GM18499 (cell line): Measurements from ENCODE around the gene TBCD.

Source experiments
- ATAC-seq: cut with Tn5 transposase; IDR thresholded peaks from one replicate; pipeline ENCODE4 v1.9.1; 2021; ENCODE audit warnings: moderate number of reproducible peaks; ENCODE audit not compliant: insufficient read depth, unreplicated experiment

The TBCD gene

DNA sequence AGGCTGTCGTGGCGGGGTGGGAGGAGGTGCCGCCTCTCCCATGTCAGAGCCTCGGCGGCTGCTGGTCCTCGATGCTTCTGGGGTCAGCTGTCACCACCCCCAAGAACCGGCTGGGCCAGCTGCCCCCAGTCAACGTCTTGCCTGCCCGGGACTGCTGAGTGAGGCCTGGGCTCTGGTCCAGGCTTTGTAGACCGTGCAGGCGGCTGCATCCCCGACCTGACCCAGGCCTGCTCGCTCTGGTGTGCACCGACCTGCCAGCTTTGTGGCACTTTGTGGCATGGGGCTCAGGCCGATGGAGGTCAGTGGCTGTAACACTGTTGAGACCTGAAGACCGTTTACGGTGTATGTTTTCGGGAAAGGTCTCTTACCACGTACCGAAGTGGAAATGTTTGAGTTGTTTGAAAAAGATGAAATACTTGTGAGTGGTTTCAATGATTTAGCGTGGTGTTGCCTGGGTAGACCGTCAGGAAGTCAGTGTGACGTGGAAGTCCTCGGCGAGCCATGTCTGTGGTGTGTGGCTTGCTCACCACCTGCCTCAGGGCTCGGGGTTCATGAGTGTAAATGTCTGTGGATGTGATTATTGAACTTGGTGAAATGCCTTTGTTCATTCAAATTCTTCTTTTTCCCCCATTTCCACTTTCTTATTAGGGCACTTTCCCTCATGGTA is 141.2 kb downstream of the TBCD start:
- no peak for ATAC-seq

DNA sequence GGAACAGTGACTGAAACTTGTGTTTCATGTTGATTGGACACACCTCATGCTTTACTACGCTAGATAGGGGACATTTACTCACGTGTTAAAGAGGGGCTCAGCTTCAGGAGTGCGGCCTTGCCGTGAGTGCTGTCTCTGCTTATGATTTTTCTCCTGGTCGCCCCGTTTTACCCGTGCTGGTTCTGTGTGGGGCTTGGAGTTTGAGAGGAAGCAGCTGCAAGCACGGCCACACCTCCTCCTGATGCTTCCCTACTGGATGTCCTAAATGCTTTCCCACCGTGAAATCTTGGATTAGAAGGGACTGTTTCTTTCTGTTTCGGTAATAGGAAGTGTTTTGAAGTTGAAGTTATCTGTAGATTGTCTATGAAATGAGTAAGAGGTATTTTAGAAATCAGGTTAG is 141.9 kb downstream of the TBCD start:
- ATAC-seq, result no peak

DNA sequence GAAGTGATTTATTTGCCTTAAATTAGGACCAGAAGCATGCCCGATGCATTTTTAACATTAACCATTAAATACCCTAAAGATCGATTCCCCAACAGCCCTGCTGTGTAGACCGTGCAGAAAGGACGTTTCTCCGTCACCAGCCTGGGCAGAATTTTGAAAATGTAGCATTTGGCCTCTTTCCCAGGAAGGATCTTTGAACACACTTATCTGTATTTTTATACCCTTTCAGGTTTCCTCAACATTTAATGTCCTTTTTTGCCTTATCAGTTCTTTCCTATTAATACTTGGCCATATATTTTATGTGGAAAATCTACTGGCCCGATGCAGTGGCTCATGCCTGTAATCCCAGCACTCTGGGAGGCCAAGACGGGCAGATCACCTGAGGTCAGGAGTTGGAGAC is 142.5 kb downstream of the TBCD start:
- ATAC-seq, result no peak

DNA sequence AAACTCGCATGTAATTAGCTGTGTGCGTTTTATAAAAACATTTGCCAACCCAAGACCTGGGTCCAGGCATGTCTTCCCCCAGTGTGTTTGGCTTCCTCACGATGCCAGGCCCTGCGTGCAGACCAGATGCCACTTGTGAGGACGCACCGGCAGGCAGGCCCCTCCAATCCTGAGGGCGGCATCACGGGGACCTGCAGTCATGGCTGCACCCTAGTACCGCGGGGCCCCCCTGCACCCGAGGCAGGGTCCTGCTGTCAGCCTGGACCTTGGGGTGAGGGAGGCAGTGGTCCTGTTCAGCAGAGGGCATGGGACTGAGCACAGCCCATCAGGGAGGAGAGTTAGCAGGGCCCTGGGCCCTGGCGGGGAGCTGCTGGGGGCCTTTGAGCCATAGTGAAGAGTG is 143.2 kb downstream of the TBCD start:
- no peak for ATAC-seq

DNA sequence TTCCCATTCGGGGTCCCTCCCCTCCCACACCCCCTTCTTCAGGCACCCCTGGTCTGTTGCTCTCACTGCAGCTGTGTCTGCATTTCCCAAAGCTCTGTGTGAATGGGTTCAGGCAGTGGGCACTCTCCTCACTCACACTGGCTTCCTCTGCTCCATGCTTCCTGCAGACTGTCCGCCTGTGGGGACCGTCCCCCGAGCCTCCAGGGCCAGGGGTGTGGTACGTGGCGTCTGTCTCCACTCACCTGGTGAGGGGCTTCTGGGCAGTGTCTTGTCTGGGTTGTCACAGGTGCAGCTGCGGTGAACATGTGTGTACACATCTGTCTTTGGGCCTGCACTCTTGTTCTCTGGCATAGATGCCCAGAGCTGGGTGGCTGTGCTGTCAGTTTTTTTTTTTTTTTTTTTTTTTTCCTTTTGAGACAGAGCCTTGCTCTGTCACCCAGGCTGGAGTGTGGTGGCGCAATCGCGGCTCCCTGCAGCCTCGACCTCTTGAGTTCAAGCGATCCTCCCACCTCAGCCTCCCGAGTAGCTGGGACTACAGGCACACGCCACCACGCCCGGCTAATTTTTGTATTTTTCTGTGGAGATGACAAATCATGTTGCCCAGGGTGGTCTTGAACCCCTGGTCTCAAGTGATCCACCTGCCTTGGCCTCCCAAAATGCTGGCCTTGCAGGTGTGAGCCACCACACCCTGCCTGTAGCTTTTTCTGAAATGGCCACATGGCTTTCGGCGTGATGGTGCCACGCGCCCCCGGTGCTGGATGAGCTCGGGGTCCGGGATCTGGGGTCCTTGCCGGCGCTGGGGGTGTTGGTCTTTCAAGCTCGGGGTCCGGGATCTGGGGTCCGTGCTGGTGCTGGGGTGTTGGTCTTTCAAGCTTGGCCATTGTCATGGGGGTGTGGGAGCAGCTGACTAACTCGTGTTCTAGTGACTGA is 144.5 kb downstream of the TBCD start:
- ATAC-seq, result no peak

DNA sequence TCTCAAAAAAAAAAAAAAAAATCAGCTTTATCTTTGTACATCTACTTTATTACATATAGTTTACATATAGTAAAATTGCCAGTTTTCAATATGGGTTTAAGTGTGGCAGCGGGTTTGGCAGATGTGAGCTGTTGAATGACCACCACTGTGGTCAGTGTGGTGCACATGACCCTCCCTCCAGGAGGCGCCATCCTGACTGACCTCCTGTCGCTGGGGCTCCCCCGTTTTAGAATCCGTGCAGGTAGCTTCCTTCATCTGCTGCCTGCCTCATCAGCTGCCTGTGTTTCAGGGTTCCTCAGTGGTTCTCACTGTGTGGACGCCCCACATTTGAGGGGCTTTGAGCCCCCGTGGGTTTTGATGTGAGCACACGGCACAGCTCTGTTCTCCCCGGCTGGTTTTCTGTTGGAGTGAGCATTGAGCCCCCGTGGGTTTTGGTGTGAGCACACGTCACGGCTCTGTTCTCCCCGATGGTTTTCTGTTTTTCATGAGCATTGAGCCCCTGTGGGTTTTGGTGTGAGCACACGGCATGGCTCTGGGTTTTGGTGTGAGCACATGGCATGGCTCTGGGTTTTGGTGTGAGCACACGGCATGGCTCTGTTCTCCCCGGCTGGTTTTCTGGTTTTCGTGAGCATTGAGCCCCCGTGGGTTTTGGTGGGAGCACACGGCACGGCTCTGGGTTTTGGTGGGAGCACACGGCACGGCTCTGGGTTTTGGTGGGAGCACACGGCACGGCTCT is 145.8 kb downstream of the TBCD start:
- no peak for ATAC-seq

DNA sequence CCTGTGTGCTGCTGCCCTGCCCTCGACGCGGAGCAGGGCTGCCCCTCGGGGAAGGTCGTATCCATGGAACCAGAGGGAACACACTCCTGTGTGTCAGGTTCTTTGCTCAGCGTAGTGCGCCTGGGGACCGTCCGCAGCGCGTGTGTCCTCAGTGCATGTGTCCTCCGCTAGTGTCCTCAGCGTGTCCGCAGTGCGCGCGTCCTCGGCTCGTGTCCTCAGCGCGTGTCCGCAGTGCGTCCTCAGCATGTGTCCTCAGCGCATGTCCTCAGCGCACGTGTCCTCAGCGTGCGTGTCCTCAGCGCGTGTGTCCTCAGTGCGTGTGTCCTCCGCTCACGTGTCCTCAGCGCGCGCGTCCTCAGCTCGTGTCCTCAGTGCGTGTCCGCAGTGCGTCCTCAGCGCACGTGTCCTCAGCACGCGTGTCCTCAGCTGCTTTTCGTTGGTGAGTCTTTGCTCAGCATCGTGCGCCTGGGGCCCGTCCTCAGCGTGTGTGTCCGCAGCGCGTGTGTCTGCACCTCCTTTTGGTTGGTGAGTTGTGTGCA is 147.2 kb downstream of the TBCD start:
- no peak for ATAC-seq

DNA sequence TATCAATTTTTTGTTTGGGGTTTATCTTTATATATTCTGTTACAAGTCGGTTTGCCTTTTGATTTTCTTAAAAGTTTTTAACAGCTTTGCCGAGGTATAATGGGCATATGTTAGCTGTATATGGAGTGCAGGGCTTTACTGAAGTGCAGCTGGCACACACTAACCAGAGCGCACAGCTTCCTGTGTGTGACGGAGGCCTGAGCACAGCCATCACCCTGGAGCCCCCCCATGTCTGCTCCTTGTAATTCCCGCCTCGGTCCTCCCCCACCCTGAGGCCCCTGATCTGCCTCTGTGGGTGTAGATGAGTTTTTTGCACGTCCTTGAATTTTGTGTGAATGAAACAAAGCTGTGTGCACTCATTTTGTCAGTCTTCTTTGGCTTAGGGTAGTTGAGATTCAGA is 148.1 kb downstream of the TBCD start:
- ATAC-seq, result no peak

DNA sequence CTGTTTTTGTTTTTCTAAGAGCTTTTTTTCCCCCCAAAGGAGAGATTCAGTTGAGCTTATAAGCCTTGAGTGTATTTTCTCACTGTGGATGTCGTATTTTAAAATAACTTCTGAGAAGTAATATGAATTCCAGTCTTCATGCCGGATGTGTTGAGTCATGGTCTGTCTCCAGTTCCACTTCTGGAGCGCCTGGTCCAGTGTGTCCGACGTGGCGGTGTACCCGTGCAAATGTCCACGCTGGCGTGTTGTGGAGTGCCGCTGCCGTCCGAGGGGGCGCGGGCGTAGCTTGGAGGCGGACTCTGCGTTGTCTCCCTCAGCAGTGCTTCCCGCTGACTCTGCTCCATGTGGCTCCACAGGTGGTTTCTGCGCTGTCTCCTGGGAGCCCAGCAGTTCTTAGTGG is 148.9 kb downstream of the TBCD start:
- no peak for ATAC-seq

DNA sequence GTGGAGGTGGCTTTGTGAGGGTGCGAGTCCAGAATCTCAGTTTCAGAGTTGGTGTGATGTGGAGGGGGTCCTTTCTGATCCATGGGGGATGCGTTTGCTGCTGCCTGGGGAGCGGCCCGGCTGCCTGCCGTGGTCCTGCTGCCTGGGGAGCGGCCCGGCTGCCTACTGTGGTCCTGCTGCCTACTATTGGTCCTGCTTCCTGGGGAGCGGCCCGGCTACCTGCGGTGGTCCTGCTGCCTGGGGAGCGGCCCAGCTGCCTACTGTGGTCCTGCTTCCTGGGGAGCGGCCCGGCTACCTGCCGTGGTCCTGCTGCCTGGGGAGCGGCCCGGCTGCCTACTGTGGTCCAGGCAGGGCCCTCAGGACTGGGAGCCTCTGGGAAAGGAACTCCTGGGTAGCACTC is 149.5 kb downstream of the TBCD start:
- no peak for ATAC-seq

DNA sequence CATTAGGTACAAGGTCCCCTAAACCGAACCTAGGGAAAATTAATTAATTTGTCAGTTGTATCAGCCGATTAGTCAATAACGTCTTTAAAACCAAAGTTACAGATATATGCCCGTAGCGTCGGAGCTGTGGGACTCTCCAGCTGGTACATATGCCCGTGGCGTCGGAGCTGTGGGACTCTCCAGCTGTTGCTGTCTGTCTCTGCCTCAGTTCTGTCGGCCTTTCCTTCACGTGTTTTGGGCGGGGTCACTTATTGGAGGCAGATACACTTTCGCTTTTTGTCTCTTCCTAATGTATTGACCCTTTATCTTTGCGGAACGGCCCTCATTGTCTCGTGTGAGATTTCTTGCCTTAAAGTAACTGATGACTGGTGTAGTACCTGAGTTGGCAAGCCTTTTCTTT is 150.0 kb downstream of the TBCD start:
- no peak for ATAC-seq

DNA sequence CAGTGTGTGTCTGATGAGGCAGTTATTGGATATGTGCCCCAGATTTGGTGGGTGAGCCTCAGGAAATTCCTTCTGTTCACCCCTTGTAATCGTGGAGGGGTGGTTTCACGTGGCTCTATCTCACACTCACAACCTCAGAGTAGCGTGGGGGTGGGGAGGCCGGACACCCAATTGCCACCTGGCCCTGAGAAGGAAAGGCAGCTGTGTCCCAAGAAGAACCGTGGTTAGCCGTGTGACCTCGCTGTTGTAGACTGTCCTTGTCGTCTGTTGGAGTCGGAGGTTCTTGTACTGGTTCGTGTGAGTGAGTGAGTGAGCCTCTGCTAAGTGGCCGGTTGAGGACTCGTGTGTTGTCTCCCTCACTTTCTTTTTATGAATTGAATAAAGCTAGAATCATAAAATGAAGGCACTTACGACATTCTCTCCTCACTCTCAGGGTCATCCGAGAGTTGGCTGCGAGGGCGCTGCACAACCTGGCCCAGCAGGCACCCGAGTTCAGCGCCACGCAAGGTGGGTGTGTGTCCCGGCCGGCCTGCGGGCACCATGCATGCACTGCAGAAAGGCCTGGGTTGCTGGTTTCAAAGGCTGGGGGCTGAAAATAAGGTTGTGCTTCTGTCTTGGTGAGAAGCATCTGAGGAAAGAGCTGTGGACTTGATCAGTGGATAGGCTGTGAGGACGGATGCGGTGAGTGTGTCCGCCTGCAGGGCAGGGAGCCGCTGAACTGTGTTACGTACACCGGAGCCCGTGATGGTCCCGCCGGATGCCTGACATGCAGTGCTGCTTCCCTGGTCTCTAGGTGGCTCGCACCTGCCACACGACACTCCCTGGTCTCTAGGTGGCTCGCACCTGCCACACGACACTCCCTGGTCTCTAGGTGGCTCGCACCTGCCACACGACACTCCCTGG is 151.4 kb downstream of the TBCD start:
- ATAC-seq, result no peak

DNA sequence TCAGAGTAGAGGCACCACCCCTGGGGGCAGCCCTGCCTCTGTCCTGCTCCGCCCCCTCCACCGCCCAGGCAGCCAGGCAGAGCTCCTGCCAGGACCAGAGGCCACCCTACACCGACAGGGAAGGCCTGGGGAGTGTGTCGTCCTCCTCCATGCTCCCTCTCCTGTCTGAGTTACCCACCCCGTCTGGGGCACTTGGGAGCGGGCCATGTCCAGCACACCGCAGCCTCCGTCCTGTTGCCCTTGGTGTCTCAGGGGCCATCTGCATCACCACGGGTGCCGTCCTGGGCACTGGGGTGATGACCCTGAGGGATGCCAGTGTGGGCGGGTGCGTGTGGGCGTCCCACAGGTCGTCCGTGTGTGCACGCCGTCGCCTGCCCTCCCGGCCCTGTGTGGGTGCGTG is 153.3 kb downstream of the TBCD start:
- no peak for ATAC-seq

DNA sequence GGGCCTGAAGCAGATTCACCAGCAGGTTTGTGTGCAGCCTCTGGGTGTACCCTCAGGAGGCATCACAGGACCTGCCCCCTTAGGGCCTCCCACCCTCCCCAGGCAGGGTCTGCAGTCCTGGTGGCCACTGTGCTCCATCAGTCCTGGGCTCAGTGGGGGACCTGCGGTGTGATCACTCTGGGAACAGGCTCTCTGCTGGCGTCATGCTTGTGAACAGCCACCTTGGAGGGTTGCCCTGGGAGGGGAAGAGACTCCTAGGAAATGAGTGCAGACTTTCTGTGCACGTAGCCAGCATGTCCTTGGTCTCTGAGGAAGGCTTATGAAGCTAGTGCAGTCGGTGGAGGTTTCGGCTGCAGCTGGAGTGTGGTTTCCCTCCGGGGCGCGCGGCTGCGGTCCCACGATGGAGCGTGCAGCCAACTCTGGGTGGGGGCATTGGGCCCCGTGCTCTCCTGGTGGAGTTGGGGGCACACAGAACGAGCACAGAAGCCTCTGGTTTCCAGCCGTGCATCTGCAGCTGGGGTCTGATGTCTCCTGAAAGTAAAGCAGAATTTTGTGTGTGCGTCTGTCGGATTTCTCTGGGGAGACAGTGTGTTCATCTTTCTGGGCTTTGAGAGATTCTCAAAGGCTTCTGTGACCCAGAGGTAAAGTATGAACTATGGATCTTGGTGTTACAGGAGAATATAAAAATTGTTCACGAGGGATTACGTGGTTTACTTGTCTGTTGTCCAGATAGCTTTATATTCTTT is 156.1 kb downstream of the TBCD start:
- ATAC-seq, result no peak

DNA sequence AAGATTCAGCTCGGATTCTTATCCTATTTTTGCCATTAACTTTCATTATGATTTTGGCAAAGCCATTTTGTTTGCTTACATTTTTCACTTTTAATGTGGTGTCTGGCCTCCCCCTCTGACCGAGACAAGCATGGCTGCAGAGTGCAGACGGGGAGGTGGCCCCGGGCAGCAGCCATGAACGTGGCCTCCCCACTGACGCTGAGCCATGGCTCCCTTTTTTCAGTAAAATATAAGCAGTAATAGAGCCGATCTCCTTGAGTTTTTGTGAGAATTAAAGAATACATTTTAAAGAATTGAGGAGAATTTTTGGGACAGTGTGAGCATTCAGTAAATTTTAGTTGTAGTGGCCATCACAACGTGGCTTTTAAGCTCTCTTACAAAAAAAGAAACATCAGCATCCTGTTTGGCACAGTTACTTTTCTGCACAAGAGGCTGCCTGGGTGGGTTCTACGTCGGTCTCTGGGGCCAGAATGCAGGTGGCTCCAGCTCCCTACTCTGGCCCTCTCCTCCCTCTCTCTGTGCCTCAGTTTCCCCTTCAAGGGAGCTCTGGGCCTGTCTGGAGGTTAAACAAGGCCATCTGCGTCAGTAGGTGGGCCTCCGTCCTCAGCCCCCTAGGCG is 156.8 kb downstream of the TBCD start:
- ATAC-seq, result no peak

DNA sequence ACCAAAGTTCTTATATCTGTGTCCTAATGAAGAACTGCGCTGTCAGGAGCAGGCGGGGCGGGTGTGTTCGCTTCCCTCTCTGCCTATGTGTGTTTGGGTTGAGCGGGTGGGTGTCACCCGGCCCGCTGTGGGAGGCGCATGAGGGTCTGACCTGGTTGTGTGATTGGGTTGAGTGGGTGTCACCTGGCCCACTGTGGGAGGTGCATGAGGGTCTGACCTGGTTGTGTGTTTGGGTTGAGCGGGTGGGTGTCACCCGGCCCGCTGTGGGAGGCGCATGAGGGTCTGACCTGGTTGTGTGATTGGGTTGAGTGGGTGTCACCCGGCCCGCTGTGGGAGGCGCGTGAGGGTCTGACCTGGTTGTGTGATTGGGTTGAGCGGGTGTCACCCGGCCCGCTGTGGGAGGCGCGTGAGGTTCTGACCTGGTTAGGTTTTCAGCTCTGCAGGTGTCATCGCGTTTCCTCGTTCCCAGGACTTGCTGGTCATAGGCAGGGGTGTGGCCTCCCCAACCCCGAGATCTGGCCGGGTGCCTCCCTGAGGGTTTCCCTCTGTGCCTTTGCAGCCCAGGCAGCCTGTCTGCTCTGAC is 157.5 kb downstream of the TBCD start:
- ATAC-seq, result no peak

DNA sequence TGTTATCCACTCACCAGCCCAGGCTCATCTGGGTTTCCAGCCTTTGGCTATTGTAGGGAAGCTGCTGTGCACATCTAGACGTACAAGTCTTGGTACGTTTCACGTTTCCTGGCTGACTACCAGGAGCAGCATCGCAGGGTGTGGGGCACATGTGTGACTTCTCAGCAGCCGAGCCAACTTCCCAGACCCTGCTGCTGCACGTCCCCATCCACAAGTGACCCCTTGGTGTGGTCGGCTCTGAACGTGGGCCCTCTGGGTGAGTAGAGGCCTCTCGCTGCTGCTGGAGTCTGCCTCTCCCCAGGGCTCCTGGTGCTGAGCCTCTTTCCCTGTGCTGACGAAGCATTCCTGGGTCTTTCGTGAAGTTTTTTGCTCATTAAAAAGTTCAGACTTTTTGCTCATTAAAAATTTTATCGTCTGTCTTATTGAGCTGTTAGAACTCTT is 158.2 kb downstream of the TBCD start:
- no peak for ATAC-seq

DNA sequence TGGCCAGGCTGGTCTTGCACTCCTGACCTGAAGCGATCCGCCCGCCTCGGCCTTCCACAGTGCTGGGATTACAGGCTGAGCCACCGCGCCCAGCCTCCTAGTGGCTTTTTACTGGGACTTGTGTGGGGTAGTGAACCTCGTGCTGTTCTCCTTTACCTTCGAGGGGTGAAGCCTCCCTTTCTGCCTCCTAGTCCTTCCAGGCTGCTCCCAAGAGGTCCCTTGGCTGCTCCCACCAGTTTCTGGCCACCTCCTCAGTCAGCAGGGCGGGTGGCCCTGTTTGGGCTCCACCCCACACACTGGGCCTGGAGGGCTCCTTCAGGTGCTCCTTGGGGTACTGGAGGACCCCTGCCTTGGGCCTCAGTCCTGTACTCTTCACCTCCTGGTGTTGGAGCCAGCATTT is 158.9 kb downstream of the TBCD start:
- ATAC-seq, result no peak
